ENCODE results near the gene BRIP1.
"Not testable (repeated sequence)": the region's sequence is repeated elsewhere in the genome, so short reads cannot be mapped to it uniquely, and the experiment has no call there.

Gene BRIP1

DNA sequence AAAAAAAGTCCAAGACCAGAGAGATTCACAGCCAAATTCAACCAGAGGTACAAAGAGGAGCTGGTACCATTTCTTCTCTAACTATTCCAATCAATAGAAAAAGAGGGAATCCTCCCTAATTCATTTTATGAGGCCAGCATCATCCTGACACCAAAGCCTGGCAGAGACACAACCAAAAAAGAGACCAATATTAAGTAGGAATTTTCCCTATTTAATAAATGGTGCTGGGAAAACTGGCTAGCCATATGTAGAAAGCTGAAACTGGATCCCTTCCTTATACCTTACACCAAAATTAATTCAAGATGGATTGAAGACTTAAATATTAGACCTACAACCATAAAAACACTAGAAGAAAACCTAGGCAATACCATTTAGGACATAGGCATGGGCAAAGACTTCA lies 186.8 kb downstream of the BRIP1 start:
- not testable (repeated sequence) for DNase-seq (ENCODE audit: insufficient read length, low spot score); FAIRE-seq

GRCh38 chr17:61674609-61675008 lies 188.7 kb downstream of the BRIP1 start:
- DNase-seq (ENCODE audit: insufficient read length, low spot score); FAIRE-seq: not testable (repeated sequence)

DNA sequence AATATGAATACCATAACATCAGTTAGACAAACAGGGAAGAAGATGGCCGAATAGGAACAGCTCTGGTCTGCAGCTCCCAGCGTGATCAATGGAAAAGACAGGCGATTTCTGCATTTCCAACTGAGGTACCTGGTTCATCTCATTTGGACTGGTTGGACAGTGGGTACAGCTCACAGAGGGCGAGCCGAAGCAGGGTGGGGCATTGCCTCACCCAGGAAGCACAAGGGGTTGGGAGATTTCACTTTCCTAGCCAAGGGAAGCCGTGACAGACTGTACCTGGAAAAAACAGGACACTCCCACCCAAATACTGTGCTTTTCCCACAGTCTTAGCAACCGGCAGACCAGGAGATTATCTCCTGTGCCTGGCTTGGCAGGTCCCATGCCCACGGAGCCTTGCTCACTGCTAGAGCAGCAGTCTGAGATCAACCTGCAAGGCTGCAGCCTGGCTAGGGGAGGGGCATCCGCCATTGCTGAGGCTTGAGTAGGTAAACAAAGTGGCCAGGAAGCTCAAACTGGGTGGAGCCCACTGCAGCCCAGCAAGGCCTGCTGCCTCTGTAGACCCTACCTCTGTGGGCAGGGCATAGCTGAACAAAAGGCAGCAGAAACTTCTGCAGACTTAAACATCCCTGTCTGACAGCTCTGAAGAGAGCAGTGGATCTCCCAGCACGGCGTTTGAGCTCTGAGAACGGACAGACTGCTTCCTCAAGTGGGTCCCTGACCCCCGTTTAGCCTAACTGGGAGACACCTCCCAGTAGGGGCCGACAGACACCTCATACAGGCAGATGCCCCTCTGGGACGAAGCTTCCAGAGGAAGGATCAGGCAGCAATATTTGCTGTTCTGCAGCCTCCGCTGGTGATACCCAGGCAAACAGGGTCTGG lies 190.1 kb downstream of the BRIP1 start:
- DNase-seq (ENCODE audit: insufficient read length, low spot score); FAIRE-seq: not testable (repeated sequence)

- DNase-seq (ENCODE audit: insufficient read length, low spot score) (no peak), FAIRE-seq (no peak)
These were observed 191.2 kb downstream of the BRIP1 start for GRCh38 chr17:61672140-61672539.

- FAIRE-seq (no peak), DNase-seq (ENCODE audit: insufficient read length, low spot score) (no peak)
These were observed 192.6 kb downstream of the BRIP1 start for GRCh38 chr17:61670691-61671090.

DNA sequence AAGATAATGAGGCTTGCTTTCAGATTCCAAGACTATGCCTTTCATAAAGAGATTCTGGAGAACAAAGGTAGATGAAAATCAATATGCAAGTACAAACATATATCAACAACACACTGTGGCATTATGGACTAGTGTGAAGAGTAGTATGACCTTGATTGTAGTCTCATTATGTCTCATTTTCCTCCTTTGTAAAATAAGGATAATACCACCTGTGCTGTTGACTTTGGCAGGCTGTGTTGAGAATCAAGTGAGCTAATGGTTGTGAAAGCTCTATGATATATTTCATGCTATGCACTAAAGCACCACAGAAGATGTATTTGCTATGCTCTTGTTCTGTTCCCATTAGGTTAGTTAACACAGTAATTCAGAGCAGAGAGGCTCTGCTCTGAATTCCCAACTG lies 193.8 kb downstream of the BRIP1 start:
- DNase-seq (ENCODE audit: insufficient read length, low spot score) (no peak), FAIRE-seq (peak; percentile 58)

GRCh38 chr17:61668486-61668885 lies 194.8 kb downstream of the BRIP1 start:
- no peak for DNase-seq (ENCODE audit: insufficient read length, low spot score)
- peak; percentile 60 for FAIRE-seq

DNA sequence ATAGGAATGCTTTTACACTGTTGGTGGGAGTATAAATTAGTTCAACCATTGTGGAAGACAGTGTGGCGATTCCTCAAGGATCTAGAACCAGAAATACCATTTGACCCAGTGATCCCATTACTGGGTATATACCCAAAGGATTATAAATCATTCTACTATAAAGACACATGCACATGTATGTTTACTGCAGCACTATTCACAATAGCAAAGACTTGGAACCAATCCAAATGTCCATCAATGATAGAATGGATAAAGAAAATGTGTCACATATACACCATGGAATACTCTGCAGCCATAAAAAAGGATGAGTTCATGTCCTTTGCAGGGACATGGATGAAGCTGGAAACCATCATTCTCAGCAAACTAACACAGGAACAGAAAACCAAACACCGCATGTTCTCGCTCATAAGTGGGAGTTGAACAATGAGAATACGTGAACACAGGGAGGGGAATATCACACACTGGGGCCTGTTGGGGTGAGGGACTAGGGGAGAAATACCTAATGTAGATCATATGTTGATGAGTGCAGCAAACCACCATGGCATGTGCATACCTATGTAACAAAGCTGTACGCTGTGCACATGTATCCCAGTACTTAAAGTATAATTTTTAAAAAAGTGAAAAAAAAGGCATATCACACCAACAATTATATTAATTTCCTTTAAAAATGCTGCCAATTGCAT lies 196.8 kb downstream of the BRIP1 start:
- not testable (repeated sequence) for FAIRE-seq; DNase-seq (ENCODE audit: insufficient read length, low spot score)

DNA sequence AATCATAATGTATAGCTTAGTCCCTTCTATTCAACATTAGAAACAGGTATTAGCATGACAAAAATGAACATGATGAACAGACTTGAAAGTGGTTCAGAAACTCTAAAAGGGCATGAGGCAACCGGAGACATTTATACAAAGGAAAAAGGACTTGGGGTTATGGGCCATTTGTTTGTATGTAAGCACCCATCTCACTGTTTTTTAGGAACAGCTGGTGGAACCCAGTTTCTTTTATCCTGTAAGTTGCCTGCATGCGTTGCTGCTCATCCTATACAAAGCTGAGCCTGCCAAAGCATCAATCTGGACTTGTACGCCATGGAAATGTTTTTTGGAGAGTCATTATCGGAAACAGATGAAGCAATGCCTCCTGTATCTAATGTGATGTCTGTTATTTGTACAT lies 200.0 kb downstream of the BRIP1 start:
- FAIRE-seq (no peak), DNase-seq (ENCODE audit: insufficient read length, low spot score) (no peak)

DNA sequence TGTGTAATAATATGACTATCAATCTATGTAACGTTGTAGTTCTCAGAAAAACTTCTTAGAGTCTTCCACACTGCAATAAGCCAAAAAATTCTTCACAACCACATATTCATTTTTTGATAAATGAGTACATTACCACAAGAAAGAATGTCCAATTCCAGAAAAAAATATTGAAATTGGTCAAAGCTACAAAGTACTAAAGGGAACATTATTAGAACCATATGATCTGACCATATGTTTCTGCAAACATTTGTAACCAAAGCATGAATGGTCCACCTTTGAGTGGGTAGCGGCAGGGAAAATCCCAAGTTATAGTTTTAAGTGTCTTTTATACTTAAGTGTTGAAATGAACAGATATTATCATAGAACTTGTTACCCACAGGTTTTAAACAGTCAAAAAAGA lies 200.6 kb downstream of the BRIP1 start:
- FAIRE-seq: no peak
- no peak for DNase-seq (ENCODE audit: insufficient read length, low spot score)

DNA sequence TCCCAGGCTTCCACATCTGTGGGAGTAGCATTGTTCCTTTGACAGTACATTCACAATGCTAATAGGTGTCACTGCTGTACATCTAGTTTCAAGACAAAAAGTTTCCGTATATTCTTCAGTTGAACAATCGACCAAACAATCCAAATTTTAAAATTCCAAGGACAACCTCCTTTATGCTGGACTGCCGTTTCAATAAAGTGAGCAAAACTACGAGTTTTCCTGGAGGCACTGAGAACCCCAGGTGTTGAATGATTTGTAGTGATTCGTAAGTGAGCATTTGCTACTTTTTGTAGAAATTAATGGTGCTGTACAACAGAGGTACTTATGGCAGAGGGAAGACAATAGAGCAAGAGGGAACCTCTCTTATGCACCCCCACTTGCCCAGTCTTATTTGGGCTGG lies 201.1 kb downstream of the BRIP1 start:
- no peak for DNase-seq (ENCODE audit: insufficient read length, low spot score)
- FAIRE-seq: no peak

DNA sequence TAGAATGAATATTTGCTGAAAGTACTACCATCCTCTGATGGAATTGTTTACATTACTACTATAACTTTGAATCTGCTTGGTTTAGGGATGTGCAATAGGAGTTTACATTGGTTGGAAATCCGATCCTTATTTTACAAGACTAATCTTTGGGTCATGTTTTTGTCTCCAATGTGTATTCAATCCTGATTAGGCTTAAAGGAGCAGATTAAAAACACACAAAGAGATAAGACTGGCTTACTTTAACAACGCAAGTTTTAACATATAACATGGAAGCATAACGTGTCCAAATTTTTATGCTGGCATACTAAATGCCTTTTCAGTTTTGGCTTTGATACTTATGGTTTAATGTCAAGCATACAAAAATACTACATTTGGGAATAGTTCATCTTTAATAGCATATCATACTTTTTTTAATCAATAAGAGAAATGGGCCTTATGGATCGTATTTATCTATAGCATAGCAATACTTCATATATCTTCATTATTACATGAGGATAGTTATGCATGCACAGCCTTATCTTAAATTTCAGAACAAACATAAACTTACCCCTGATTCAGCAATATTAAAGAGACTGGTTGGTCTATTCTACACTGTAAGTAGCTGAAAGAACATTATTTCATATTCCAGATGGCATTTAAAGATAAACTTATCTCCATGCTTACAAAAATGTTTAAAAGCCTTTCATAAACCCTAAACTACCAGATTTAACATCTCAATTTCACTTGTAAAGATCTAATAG lies 202.4 kb downstream of the BRIP1 start:
- FAIRE-seq: peak; percentile 51
- no peak for DNase-seq (ENCODE audit: insufficient read length, low spot score)

DNA sequence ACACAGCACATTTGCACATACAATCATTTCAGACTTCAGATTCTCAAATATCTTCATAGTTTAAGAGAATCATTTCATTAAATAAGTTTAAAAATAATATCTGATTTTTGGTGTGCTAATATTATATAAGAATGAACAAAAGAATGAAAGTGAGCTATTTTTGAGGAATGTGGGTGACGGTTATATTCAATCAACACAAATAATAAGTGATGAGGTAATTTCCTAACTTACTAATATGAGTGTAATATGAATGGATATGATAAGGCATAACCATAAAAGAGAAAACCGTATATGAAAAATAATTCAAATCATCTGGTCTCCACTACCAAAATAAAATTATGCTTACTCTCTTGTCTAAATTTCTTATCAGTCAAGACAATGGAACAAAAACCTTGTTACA lies 203.9 kb downstream of the BRIP1 start:
- no peak for FAIRE-seq
- no peak for DNase-seq (ENCODE audit: insufficient read length, low spot score)

GRCh38 chr17:61658183-61658582 lies 205.1 kb downstream of the BRIP1 start:
- DNase-seq (ENCODE audit: insufficient read length, low spot score): no peak
- no peak for FAIRE-seq

- no peak for FAIRE-seq
- DNase-seq (ENCODE audit: insufficient read length, low spot score): no peak
These were observed 206.0 kb downstream of the BRIP1 start for GRCh38 chr17:61657338-61657737.

DNA sequence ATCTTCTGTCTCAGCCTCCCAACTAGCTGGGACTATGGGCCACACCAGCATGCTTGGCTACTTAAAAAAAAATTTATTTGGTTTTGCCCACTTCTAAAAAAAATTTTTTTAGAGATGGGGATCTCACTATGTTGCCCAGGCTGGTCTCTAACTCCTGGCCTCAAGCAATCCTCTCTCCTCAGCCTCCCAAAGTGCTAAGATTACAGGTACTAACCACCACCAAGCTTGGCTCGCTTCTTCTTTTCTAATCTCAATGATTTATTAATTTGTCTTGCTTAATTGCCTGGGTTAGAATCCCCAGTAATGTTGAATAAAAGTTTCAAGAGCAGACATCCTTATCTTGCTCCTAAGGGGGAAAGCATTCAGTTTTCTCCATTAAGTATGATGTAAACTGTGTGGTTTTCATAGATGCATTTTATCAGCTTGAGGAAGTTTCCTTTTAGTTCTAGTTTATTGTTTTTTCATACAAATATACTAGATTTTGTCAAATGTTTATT lies 206.6 kb downstream of the BRIP1 start:
- DNase-seq (ENCODE audit: insufficient read length, low spot score) (no peak), FAIRE-seq (no peak)

DNA sequence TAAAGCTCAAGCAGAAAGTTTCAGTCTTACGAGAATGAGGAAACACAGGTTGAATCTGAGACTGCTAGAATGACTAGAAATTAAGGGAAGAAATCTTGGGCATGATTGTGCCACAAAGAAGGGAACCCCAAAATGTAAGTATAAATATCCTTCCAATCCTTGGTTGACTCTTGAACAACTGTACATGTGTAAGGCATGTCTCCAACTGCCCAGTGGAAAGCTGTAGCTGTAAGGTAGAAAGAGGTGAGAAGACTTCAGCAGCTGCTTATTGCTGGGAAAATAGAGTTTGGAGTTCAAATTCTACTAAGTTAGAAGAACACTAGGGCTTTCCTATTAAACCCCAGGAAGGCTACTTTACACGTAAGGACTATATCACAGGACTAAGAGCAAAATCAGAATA lies 212.6 kb downstream of the BRIP1 start:
- FAIRE-seq (no peak), DNase-seq (ENCODE audit: insufficient read length, low spot score) (no peak)

GRCh38 chr17:61648587-61648986 lies 214.7 kb downstream of the BRIP1 start:
- FAIRE-seq (peak; percentile 33), DNase-seq (ENCODE audit: insufficient read length, low spot score) (no peak)

DNA sequence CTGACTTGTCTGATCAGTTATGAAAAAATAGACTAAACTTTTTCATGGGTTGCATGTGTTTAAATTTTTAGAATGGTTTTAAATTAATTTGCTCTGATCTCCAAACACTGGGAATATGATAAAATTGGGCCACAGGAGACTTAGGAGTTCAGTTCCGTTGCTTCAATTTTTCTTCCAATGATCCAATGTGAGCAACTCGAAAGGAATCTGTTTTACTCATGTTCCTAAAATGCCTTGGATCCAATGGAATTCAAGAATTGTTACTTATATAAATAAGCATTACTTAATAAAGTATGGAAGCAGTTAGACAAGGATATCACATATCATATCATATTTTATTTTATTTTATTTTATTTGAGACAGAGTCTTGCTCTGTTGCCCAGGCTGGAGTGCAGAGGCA lies 216.3 kb downstream of the BRIP1 start:
- peak; percentile 35 for DNase-seq (ENCODE audit: insufficient read length, low spot score)
- FAIRE-seq: no peak

DNA sequence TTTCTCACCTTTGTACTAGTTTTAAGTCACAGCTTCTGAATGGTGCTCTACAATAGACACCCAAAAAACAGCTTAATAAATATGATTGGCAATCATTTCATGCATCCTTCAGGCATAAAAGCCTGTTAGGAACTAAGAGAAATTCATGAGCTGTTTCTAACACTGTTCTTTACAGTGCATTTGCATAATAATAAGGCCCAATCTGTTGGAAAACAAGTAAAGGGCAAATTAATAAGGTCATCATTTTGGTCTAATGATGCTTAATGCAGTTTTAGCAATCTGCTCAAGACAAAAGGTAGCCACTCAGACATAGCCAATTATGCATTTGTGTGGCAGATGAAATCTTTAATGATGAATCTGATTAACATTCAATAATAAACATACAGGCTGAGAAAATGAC lies 216.8 kb downstream of the BRIP1 start:
- DNase-seq (ENCODE audit: insufficient read length, low spot score): no peak
- no peak for FAIRE-seq

DNA sequence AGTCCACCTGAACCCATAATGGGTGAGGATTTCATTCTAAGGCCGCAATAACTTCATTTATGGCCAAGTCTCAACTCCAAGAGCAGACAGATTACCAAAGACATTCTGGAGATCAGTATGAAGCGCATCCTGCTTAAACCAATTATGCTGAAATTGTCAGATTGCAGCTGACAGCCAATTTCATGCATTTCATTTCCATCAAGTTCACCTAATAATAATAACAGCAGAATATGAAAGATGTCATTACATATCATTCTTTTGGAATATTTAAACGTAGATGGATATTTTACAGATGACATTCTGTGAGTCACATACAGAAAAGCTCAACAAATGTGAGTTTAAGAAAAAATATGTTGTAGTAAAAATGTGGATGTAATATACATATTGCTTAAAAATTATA lies 217.4 kb downstream of the BRIP1 start:
- FAIRE-seq (peak; percentile 69), DNase-seq (ENCODE audit: insufficient read length, low spot score) (no peak)
